OCI-LY1 (cell line): ENCODE measurements around the gene PHF10.

Source experiments
- CTCF ChIP-seq: fragments of 200-600 bp; sonication (generic), shearing (Covaris generic); IDR thresholded peaks from 2 replicates; pipeline ENCODE4 v1.5.1; 2017; ENCODE audit warnings: mild to moderate bottlenecking, antibody characterized with exemption, low read length, moderate library complexity, mixed read lengths
- EZH2 ChIP-seq: fragments of 200-600 bp; sonication (generic), shearing (Covaris generic); IDR thresholded peaks from 2 replicates; pipeline ENCODE4 v1.8.0; 2017; ENCODE audit warnings: borderline replicate concordance, mixed run types, mild to moderate bottlenecking, antibody characterized with exemption, low read length, moderate library complexity, mixed read lengths

GRCh38 chr6:169725125-169726048 is 1.1 kb upstream of the PHF10 start:
- TF ChIP-seq CTCF (no peak), EZH2 (no peak)
